MM.1S (cell line): ENCODE results near the gene LCP2.

Experiments
- DNase-seq: peaks from one replicate; pipeline ENCODE4 v3.0.0-alpha.2; 2015
- H2AFZ ChIP-seq: fragments of 300-600 bp; sonication (generic); 2 replicates; pipeline ENCODE4 v1.6.0; 2016; ENCODE audit warnings: antibody characterized with exemption, low read length
- H3F3A ChIP-seq: fragments of 300-600 bp; sonication (generic); 2 replicates; pipeline ENCODE4 v1.6.1; 2016; ENCODE audit warnings: mild to moderate bottlenecking, antibody characterized with exemption, low read length, moderate library complexity, mixed read lengths; ENCODE audit not compliant: insufficient read depth
- H3K27ac ChIP-seq: fragments of 300-600 bp; sonication (generic); 2 replicates; pipeline ENCODE4 v1.5.1; 2016; ENCODE audit warnings: mild to moderate bottlenecking, low read length
- H3K27me3 ChIP-seq: fragments of 300-600 bp; sonication (generic); replicated peaks from 2 replicates; pipeline ENCODE4 v1.6.0; 2016; ENCODE audit warnings: low read length; ENCODE audit not compliant: insufficient read depth
- H3K36me3 ChIP-seq: fragments of 300-600 bp; sonication (generic); replicated peaks from 2 replicates; pipeline ENCODE4 v1.6.1; 2016; ENCODE audit warnings: mild to moderate bottlenecking, low read length, mixed read lengths; ENCODE audit not compliant: insufficient read depth
- H3K4me1 ChIP-seq: fragments of 300-600 bp; sonication (generic); 2 replicates; pipeline ENCODE4 v1.6.1; 2016; ENCODE audit warnings: low read length, mixed read lengths
- H3K4me2 ChIP-seq: fragments of 300-600 bp; sonication (generic); 2 replicates; pipeline ENCODE4 v1.6.0; 2016; ENCODE audit warnings: low read depth, low read length
- H3K4me3 ChIP-seq: fragments of 300-600 bp; sonication (generic); 2 replicates; pipeline ENCODE4 v1.5.1; 2016; ENCODE audit warnings: low read length, mixed read lengths
- H3K79me2 ChIP-seq: fragments of 300-600 bp; sonication (generic); 2 replicates; pipeline ENCODE4 v1.6.1; 2016; ENCODE audit warnings: mixed run types, low read length, mixed read lengths
- H3K9ac ChIP-seq: fragments of 300-600 bp; sonication (generic); 2 replicates; pipeline ENCODE4 v1.6.1; 2016; ENCODE audit warnings: low read length, mixed read lengths
- H3K9me2 ChIP-seq: fragments of 300-600 bp; sonication (generic); replicated peaks from 2 replicates; pipeline ENCODE4 v1.6.1; 2016; ENCODE audit warnings: mild to moderate bottlenecking, low read length, mixed read lengths; ENCODE audit not compliant: insufficient read depth
- H3K9me3 ChIP-seq: fragments of 300-600 bp; sonication (generic); replicated peaks from 2 replicates; pipeline ENCODE4 v1.6.1; 2016; ENCODE audit warnings: mild to moderate bottlenecking, low read length, mixed read lengths; ENCODE audit not compliant: insufficient read depth
- H4K20me1 ChIP-seq: fragments of 300-600 bp; sonication (generic); 2 replicates; pipeline ENCODE4 v1.6.1; 2016; ENCODE audit warnings: mild to moderate bottlenecking, low read length, moderate library complexity, mixed read lengths; ENCODE audit not compliant: insufficient read depth
- EZH2 ChIP-seq: fragments of 300-600 bp; sonication (generic); optimal IDR thresholded peaks from 2 replicates; pipeline ENCODE3; 2017; ENCODE audit warnings: low read depth, mild to moderate bottlenecking, antibody characterized with exemption, low read length, mixed read lengths
- EZH2phosphoT487 ChIP-seq: fragments of 300-600 bp; sonication (generic); IDR thresholded peaks from 2 replicates; pipeline ENCODE4 v1.6.1; 2018; ENCODE audit warnings: antibody characterized with exemption, low read length
- TF ChIP-seq, protein P1 (sequence below): fragments of 300-600 bp; sonication (generic); IDR thresholded peaks from 2 replicates; pipeline ENCODE4 v1.5.1; 2016; ENCODE audit warnings: antibody characterized with exemption, low read length, mixed read lengths

The LCP2 gene

DNA sequence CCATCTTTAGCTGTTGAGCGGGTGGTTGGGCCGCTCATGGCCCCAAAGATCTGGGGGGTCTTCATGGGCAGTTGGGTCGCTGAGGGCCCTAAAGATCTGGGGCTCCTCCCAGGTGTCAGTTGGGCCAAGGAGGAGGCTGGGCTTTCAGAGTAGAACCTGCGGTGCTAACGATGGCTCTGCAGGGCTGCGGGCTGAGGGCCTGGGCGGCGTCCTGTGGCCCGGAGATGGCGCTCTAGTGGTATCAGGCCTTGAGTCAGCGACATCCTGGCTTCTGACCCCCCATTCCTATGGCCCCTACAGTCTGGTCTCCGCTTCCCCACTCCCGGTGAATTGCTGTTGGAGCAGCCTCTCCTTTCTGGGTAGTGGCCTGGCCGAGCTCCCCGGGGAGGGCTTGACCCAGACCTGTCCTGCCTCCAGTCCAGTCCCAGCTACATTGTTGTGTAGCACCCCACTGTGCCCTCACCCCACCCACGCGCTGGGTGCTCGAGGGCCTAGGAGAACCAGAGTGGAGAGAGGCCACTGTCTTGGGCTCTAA is 64.2 kb downstream of the LCP2 start:
- Histone ChIP-seq H3K79me2 (no peaks in the 10 kb centered on the region), H3K27ac (no peak overlapping the region), H3K9me2 (no peaks in the 10 kb centered on the region), H3K9ac (no peak overlapping the region), H2AFZ (no peak overlapping the region), H3K4me2 (no peak overlapping the region), H3K9me3 (no peaks in the 10 kb centered on the region), H3K36me3 (no peaks in the 10 kb centered on the region), H4K20me1 (no peaks in the 10 kb centered on the region), H3K4me1 (peaks cover 5% of the 10 kb centered on the region), H3F3A (no peaks in the 10 kb centered on the region; the same call in 1 of the 2 replicates), H3K4me3 (no peak overlapping the region), H3K27me3 (no peaks in the 10 kb centered on the region)
- no peak for DNase-seq
- TF ChIP-seq EZH2 (no peak), EZH2phosphoT487 (no peak)
- TF ChIP-seq, protein P1, sequence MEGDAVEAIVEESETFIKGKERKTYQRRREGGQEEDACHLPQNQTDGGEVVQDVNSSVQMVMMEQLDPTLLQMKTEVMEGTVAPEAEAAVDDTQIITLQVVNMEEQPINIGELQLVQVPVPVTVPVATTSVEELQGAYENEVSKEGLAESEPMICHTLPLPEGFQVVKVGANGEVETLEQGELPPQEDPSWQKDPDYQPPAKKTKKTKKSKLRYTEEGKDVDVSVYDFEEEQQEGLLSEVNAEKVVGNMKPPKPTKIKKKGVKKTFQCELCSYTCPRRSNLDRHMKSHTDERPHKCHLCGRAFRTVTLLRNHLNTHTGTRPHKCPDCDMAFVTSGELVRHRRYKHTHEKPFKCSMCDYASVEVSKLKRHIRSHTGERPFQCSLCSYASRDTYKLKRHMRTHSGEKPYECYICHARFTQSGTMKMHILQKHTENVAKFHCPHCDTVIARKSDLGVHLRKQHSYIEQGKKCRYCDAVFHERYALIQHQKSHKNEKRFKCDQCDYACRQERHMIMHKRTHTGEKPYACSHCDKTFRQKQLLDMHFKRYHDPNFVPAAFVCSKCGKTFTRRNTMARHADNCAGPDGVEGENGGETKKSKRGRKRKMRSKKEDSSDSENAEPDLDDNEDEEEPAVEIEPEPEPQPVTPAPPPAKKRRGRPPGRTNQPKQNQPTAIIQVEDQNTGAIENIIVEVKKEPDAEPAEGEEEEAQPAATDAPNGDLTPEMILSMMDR = no peak

DNA sequence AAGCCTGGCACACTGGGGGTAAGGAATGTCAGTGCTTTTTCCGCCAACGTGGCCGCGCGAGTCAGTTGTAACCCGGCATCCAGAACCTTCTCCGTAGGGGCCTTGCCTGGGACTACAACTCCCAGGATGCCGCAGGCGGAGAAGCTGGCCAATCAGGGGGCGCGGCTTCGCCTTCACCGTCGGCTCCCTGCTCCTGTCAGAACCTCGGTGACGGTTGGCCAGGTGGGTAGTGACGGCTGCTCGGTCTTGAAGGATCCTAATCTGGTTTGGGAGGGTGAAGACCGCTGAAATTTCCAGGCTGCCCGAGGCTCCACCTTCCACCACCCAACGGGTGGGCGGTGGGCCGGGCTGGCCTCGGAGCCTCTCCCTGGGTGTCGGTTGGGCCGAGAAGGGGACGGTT is 64.8 kb downstream of the LCP2 start, which contains the start of gene C5orf58:
C5orf58 (plus strand) TSS at position 200 of the 400 bp plus-strand sequence. CDS start 1,992 bp downstream, outside the sequence.
- no peak for DNase-seq
- no peak for TF ChIP-seq EZH2
- TF ChIP-seq EZH2phosphoT487 = no peak
- TF ChIP-seq, protein P1 = no peak

DNA sequence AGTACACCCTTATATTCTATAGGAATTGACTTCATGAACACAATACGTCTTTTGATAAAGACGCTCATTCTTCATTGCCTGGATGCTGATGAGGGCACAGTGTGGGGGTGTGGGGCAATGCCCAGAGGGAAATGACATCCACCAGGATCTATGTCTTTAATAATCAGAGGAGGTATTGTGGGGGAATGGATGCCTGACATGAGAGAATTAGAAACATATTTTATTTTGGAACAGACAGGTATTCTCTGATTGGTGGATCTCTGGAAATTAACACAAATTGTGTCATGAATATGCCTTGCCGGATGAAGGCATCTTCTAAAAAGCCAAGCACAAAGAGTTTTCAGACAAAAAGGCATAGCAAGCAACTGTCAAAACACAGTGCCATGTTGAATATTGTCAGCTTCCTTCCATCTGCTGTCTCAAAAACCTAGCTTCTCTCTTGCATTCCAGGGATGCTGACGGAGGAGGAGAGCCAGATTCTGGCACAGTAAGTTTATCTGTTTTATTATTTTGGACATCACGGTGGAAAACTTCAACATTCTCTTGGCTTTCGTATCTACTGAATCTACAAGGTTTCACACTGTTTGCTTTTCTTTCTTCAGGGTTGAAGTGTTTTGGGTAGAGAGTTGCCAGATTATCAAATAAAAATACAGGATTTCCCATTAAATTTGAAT is 68.7 kb downstream of the LCP2 start:
- H3K36me3 ChIP-seq = no peaks in the 10 kb centered on the region
- H4K20me1 ChIP-seq = no peaks in the 10 kb centered on the region
- H3K9me2 ChIP-seq = no peaks in the 10 kb centered on the region
- TF ChIP-seq EZH2phosphoT487 (no peak), EZH2 (no peak)
- TF ChIP-seq, protein P1 = no peak
- H3F3A ChIP-seq = no peaks in the 10 kb centered on the region
- H2AFZ ChIP-seq = no peak overlapping the region
- no peaks in the 10 kb centered on the region for H3K4me1 ChIP-seq
- no peak overlapping the region for H3K4me2 ChIP-seq
- H3K27me3 ChIP-seq = no peaks in the 10 kb centered on the region
- H3K4me3 ChIP-seq = no peak overlapping the region
- no peaks in the 10 kb centered on the region for H3K79me2 ChIP-seq
- H3K27ac ChIP-seq = no peak overlapping the region
- H3K9me3 ChIP-seq = no peaks in the 10 kb centered on the region
- no peak overlapping the region for H3K9ac ChIP-seq
- DNase-seq = no peak

More for the DNA sequence above, 64.8 kb downstream of the LCP2 start, which contains the start of gene C5orf58:
- Histone ChIP-seq H3K9ac (no peak within 1 kb of the TSS), H3K9me3 (no peaks in the 10 kb centered on the region), H3K27me3 (no peaks in the 10 kb centered on the region), H3F3A (no peaks in the 10 kb centered on the region), H2AFZ (no peak within 1 kb of the TSS), H4K20me1 (no peaks in the 10 kb centered on the region), H3K79me2 (no peaks in the 10 kb centered on the region), H3K4me3 (no peak within 1 kb of the TSS), H3K36me3 (no peaks in the 10 kb centered on the region), H3K4me1 (no peaks in the 10 kb centered on the region), H3K9me2 (no peaks in the 10 kb centered on the region), H3K27ac (no peak within 1 kb of the TSS), H3K4me2 (no peak within 1 kb of the TSS)
